HFFc6 (cell line): ENCODE results near the gene ACER3. TPM values are rescaled to one million over a fixed set of nuclear protein-coding genes. Genes with fewer than 3 reads are reported as not detected.
A peak's percentile ranks its signal among the peaks of the same experiment; 100 is the strongest.

Experiments used
- DNase-seq: peaks from one replicate; pipeline ENCODE4 v3.0.0-alpha.2; 2018
- H3K27ac Mint-ChIP-seq: 2 replicates; pipeline ENCODE4 v1.8.0; 2020; ENCODE audit warnings: mild to moderate bottlenecking, mixed read lengths
- H3K27me3 Mint-ChIP-seq: 2 replicates; pipeline ENCODE4 v1.8.0; 2021; ENCODE audit warnings: mild to moderate bottlenecking, moderate library complexity, mixed read lengths; ENCODE audit not compliant: insufficient read depth
- H3K36me3 Mint-ChIP-seq: 2 replicates; pipeline ENCODE4 v1.8.0; 2021; ENCODE audit warnings: low read depth, mixed read lengths
- H3K4me1 Mint-ChIP-seq: 2 replicates; pipeline ENCODE4 v1.8.0; 2020; ENCODE audit warnings: low read depth, mixed read lengths
- H3K4me3 Mint-ChIP-seq: 2 replicates; pipeline ENCODE4 v1.8.0; 2020; ENCODE audit warnings: mild to moderate bottlenecking, moderate library complexity, mixed read lengths
- H3K9me3 Mint-ChIP-seq: 2 replicates; pipeline ENCODE4 v1.8.0; 2020; ENCODE audit warnings: mild to moderate bottlenecking, mixed read lengths
- total RNA-seq, 6 experiments: library from RNA; stranded (reverse); fragmentation: NEBNext Ultra II Directional; extraction: Animal tissue kit (Norgen Biotek cat#: 25700); gene quantifications; 2 replicates in 1 of 6; 3 replicates in 5 of 6; pipeline ENCODE4 v1.2.3, GENCODE V29; 2021
- TF ChIP-seq, protein P1 (sequence below): fragments of 200-600 bp; sonication (generic); IDR thresholded peaks from 2 replicates; pipeline ENCODE4 v1.5.0; 2021; ENCODE audit warnings: antibody characterized with exemption, mild to moderate bottlenecking

ACER3 gene
- total RNA-seq, 6 experiments from 2014 or later: 13.9 to 18.2 (median 15.3) TPM

GRCh38 chr11:77038825-77039326 lies 178.2 kb downstream of the ACER3 start:
- Mint-ChIP-seq H3K4me1 (peaks cover 9% of the 10 kb centered on the region; the same call in 1 of the 2 replicates), H3K36me3 (no peaks in the 10 kb centered on the region), H3K4me3 (no peak overlapping the region), H3K27me3 (peaks cover 20% of the 10 kb centered on the region), H3K9me3 (no peaks in the 10 kb centered on the region), H3K27ac (no peak overlapping the region)
- no peak for DNase-seq
- TF ChIP-seq, protein P1, sequence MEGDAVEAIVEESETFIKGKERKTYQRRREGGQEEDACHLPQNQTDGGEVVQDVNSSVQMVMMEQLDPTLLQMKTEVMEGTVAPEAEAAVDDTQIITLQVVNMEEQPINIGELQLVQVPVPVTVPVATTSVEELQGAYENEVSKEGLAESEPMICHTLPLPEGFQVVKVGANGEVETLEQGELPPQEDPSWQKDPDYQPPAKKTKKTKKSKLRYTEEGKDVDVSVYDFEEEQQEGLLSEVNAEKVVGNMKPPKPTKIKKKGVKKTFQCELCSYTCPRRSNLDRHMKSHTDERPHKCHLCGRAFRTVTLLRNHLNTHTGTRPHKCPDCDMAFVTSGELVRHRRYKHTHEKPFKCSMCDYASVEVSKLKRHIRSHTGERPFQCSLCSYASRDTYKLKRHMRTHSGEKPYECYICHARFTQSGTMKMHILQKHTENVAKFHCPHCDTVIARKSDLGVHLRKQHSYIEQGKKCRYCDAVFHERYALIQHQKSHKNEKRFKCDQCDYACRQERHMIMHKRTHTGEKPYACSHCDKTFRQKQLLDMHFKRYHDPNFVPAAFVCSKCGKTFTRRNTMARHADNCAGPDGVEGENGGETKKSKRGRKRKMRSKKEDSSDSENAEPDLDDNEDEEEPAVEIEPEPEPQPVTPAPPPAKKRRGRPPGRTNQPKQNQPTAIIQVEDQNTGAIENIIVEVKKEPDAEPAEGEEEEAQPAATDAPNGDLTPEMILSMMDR: no peak

DNA sequence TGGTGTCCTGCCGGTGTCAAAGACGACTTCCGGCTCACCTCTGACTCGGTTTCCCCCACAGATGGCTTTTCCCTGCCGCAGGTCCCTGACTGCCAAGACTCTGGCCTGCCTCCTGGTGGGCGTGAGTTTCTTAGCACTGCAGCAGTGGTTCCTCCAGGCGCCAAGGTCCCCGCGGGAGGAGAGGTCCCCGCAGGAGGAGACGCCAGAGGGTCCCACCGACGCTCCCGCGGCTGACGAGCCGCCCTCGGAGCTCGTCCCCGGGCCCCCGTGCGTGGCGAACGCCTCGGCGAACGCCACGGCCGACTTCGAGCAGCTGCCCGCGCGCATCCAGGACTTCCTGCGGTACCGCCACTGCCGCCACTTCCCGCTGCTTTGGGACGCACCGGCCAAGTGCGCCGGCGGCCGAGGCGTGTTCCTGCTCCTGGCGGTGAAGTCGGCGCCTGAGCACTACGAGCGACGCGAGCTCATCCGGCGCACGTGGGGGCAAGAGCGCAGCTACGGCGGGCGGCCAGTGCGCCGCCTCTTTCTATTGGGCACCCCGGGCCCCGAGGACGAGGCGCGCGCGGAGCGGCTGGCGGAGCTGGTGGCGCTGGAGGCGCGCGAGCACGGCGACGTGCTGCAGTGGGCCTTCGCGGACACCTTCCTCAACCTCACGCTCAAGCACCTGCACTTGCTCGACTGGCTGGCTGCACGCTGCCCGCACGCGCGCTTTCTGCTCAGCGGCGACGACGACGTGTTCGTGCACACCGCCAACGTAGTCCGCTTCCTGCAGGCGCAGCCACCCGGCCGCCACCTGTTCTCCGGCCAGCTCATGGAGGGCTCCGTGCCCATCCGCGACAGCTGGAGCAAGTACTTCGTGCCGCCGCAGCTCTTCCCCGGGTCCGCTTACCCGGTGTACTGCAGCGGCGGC lies 179.0 kb downstream of the ACER3 start:
- TF ChIP-seq, protein P1: peak; percentile 72
- Mint-ChIP-seq H3K27ac (no peak overlapping the region), H3K4me1 (peaks cover 9% of the 10 kb centered on the region; the same call in 1 of the 2 replicates), H3K27me3 (peaks cover 20% of the 10 kb centered on the region), H3K36me3 (no peaks in the 10 kb centered on the region), H3K9me3 (no peaks in the 10 kb centered on the region), H3K4me3 (no peak overlapping the region)
- DNase-seq: no peak

DNA sequence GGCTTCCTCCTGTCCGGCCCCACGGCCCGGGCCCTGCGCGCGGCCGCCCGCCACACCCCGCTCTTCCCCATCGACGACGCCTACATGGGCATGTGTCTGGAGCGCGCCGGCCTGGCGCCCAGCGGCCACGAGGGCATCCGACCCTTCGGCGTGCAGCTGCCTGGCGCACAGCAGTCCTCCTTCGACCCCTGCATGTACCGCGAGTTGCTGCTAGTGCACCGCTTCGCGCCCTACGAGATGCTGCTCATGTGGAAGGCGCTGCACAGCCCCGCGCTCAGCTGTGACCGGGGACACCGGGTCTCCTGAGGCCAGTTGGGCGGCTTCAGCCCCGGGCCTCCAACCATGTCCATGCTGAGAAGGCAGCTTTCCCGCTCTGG lies 179.7 kb downstream of the ACER3 start:
- Mint-ChIP-seq H3K27ac (no peak overlapping the region), H3K4me1 (peaks cover 9% of the 10 kb centered on the region; the same call in 1 of the 2 replicates), H3K36me3 (no peaks in the 10 kb centered on the region), H3K27me3 (peaks cover 22% of the 10 kb centered on the region), H3K4me3 (no peak overlapping the region), H3K9me3 (no peaks in the 10 kb centered on the region)
- no peak for DNase-seq
- TF ChIP-seq, protein P1: no peak

GRCh38 chr11:77040889-77041288 lies 180.2 kb downstream of the ACER3 start:
- Mint-ChIP-seq H3K36me3 (no peaks in the 10 kb centered on the region), H3K27ac (no peak overlapping the region), H3K27me3 (peaks cover 21% of the 10 kb centered on the region), H3K9me3 (no peaks in the 10 kb centered on the region), H3K4me1 (peaks cover 9% of the 10 kb centered on the region; the same call in 1 of the 2 replicates), H3K4me3 (no peak overlapping the region)
- TF ChIP-seq, protein P1: no peak; the same call in none of the 2 replicates
- no peak for DNase-seq

GRCh38 chr11:77042111-77042726 lies 181.5 kb downstream of the ACER3 start:
- TF ChIP-seq, protein P1: no peak
- no peak for DNase-seq
- no peaks in the 10 kb centered on the region for H3K9me3 Mint-ChIP-seq
- no peaks in the 10 kb centered on the region for H3K36me3 Mint-ChIP-seq
- peaks cover 15% of the 10 kb centered on the region for H3K27me3 Mint-ChIP-seq
- H3K27ac Mint-ChIP-seq: no peak overlapping the region
- peaks cover 22% of the 10 kb centered on the region for H3K4me1 Mint-ChIP-seq
- no peak overlapping the region for H3K4me3 Mint-ChIP-seq
